ENCODE results near the gene UFSP1. TPM values are rescaled to one million over a fixed set of nuclear protein-coding genes. Genes with fewer than 3 reads are reported as not detected.

UFSP1 gene
- total and polyA plus RNA-seq, 10 of the 15 experiments (the other 5 are each of a cell fraction or from before 2014, with no cell fraction given): 0.14 to 10.6 (median 2.8) TPM

DNA sequence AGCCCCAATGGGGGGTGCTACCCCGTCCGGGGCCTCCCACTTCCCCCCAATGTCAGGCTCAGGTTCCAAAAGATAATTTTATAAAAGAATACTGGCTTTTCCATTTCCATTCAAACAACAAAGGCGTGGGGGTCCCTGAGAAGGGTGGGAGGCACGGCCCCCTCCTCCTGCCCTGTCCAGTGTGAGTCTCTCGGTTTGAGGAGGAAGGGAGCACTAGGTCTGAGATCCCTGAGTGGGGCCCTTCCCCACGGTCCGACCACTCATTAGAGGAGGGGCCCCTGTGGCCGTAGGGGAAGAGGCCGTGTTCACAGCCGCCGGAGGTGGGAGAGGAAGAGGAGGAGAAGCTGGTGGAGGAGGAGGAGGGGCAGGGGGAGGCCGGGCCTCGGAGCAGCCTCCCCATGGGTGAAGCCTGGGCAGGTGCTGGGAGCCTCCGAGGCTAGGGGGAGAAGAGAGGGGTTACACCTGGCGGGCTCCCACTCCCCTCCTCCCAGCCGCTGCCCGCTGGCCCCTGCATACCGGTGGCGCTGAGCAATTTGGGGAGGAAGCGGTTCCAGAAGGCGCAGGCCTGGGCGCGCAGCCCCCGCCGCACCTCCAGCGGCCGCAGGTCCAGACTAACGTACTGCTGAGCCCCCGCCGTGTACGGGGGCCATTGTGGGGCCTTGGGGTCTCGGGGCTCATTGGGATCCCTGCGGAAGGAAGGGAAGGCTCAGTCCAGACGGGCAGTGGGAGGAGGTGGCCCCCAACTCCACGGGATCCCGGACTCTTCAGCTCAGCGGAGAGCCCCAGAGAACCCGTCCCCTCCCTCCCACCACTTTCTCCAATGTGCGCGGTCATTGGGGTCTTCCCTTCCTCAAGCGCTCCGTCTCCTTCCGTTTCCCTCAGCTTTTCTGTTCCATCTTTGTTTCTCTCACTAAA, 1.4 kb upstream of the UFSP1 start (continued):
- TF ChIP-seq CBX5 (IDR thresholded peaks at IDR 0.05; ENCODE audit: low read depth) (no peak), DPF2 (IDR thresholded peaks at IDR 0.05) (peak; percentile 13; the same call in 1 of the 2 replicates), EGR1 (IDR thresholded peaks at IDR 0.05; ENCODE audit: borderline replicate concordance in 1 of 2, low read depth in 2 of 2, low read length in 2 of 2) (no peak), NFIC (IDR thresholded peaks at IDR 0.05; ENCODE audit: low read depth, low read length) (no peak), EP300 (IDR thresholded peaks at IDR 0.05; ENCODE audit: borderline replicate concordance in 1 of 2, control insufficient read depth in 1 of 2, low read depth in 2 of 2, low read length in 2 of 2) (no peak), CEBPB (IDR thresholded peaks at IDR 0.05; ENCODE audit: borderline replicate concordance in 1 of 2, low read depth in 2 of 2, low read length in 2 of 2) (no peak), NR2F1 (conservative IDR thresholded peaks at IDR 0.05) (no peak), CBX3 (IDR thresholded peaks at IDR 0.05; ENCODE audit: borderline replicate concordance, low read depth) (no peak), ZZZ3 (IDR thresholded peaks at IDR 0.05; ENCODE audit: control insufficient read depth, insufficient read length, low read depth) (no peak), NFYA (IDR thresholded peaks at IDR 0.05; ENCODE audit: borderline replicate concordance, low read depth, low read length) (no peak), SUZ12 (IDR thresholded peaks at IDR 0.05; ENCODE audit: unreplicated experiment) (no peak), MTA2 (IDR thresholded peaks at IDR 0.05; ENCODE audit: low read depth) (no peak), EZH2 (IDR thresholded peaks at IDR 0.05; ENCODE audit: borderline replicate concordance, control insufficient read depth, low read depth, low read length) (no peak), SRF (IDR thresholded peaks at IDR 0.05; ENCODE audit: low read depth in 2 of 2, low read length in 2 of 2) (no peak), HDGF (IDR thresholded peaks at IDR 0.05) (0 out of 2 replicates have a peak, but pooled peaks have one; percentile 18), STAT3 (IDR thresholded peaks at IDR 0.05; ENCODE audit: low read depth, low read length) (no peak), SP1 (IDR thresholded peaks at IDR 0.05; ENCODE audit: low read depth, low read length) (no peak), IKZF1 (conservative IDR thresholded peaks at IDR 0.05) (peak; percentile 42; the same call in 1 of the 2 replicates), SUPT20H (IDR thresholded peaks at IDR 0.05; ENCODE audit: borderline replicate concordance, control insufficient read depth, low read depth, low read length) (no peak), ZNF384 (IDR thresholded peaks at IDR 0.05; ENCODE audit: borderline replicate concordance, low read depth, low read length) (no peak), RAD21 (IDR thresholded peaks at IDR 0.05; ENCODE audit: insufficient read depth, low read depth, low read length) (no peak), TCF7 (IDR thresholded peaks at IDR 0.05; ENCODE audit: borderline replicate concordance) (no peak)
- TF ChIP-seq, protein P1, sequence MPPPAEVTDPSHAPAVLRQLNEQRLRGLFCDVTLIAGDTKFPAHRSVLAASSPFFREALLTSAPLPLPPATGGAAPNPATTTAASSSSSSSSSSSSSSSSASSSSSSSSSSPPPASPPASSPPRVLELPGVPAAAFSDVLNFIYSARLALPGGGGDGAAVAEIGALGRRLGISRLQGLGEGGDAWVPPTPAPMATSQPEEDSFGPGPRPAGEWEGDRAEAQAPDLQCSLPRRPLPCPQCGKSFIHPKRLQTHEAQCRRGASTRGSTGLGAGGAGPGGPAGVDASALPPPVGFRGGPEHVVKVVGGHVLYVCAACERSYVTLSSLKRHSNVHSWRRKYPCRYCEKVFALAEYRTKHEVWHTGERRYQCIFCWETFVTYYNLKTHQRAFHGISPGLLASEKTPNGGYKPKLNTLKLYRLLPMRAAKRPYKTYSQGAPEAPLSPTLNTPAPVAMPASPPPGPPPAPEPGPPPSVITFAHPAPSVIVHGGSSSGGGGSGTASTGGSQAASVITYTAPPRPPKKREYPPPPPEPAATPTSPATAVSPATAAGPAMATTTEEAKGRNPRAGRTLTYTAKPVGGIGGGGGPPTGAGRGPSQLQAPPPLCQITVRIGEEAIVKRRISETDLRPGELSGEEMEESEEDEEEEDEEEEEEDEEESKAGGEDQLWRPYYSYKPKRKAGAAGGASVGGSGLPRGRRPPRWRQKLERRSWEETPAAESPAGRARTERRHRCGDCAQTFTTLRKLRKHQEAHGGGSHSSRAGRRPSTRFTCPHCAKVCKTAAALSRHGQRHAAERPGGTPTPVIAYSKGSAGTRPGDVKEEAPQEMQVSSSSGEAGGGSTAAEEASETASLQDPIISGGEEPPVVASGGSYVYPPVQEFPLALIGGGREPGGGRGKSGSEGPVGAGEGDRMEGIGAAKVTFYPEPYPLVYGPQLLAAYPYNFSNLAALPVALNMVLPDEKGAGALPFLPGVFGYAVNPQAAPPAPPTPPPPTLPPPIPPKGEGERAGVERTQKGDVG (CRISPR knock-in tag; IDR thresholded peaks at IDR 0.05): no peak
- TF ChIP-seq, protein P2, sequence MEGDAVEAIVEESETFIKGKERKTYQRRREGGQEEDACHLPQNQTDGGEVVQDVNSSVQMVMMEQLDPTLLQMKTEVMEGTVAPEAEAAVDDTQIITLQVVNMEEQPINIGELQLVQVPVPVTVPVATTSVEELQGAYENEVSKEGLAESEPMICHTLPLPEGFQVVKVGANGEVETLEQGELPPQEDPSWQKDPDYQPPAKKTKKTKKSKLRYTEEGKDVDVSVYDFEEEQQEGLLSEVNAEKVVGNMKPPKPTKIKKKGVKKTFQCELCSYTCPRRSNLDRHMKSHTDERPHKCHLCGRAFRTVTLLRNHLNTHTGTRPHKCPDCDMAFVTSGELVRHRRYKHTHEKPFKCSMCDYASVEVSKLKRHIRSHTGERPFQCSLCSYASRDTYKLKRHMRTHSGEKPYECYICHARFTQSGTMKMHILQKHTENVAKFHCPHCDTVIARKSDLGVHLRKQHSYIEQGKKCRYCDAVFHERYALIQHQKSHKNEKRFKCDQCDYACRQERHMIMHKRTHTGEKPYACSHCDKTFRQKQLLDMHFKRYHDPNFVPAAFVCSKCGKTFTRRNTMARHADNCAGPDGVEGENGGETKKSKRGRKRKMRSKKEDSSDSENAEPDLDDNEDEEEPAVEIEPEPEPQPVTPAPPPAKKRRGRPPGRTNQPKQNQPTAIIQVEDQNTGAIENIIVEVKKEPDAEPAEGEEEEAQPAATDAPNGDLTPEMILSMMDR (IDR thresholded peaks at IDR 0.05 in 2 of 3, conservative IDR thresholded peaks at IDR 0.05 in 1 of 3; ENCODE audit: control insufficient read depth in 2 of 3, extremely low read depth in 1 of 3, insufficient read depth in 1 of 3, low read depth in 3 of 3, low read length in 3 of 3): no peak
